ENCODE results near the gene SLC25A23. TPM values are rescaled to one million over a fixed set of nuclear protein-coding genes. Genes with fewer than 3 reads are reported as not detected.

SLC25A23 gene
- total RNA-seq, 1 donor from 2014 or later: 56.5 TPM

DNA sequence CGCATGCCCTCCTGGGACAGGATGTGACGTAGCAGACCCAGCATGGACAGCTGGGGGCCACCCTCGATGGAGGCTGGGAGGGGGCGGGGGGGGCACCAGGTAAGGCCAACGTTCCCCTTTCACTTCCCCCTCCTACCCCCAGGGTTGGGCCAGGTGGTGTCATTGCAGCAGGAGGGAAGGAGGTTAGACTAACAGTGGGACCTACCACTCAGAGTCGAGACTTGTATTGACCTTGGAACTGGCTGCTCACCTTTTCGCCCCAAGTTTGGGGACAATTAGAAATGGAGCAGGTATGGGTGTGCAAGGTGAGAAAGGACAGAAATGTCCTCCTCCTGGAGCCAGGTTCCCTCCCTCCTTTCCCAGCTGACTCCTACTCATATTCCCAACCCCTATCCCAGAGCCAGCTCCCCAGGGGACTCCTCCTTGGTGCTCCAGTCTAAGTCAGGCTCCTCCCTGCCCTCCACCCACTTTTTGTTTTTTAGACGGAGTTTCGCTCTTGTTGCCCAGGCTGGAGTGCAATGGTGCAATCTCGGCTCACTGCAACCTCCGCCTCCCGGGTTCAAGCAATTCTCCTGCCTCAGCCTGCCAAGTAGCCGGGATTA is 17.4 kb downstream of the SLC25A23 start:
- Histone ChIP-seq H3K4me1 (no peaks in the 10 kb centered on the region), H3K27me3 (no peaks in the 10 kb centered on the region), H3K9me3 (no peaks in the 10 kb centered on the region), H3K27ac (no peak overlapping the region), H3K4me3 (no peak overlapping the region), H3K36me3 (peaks cover 3 to 22% of the 10 kb centered on the region in 2 donors)
- no peak for DNase-seq (ENCODE audit: low spot score in 2 of 2)
- intact Hi-C loops (cut with DNase I): no loop called here
- TF ChIP-seq, protein P1, sequence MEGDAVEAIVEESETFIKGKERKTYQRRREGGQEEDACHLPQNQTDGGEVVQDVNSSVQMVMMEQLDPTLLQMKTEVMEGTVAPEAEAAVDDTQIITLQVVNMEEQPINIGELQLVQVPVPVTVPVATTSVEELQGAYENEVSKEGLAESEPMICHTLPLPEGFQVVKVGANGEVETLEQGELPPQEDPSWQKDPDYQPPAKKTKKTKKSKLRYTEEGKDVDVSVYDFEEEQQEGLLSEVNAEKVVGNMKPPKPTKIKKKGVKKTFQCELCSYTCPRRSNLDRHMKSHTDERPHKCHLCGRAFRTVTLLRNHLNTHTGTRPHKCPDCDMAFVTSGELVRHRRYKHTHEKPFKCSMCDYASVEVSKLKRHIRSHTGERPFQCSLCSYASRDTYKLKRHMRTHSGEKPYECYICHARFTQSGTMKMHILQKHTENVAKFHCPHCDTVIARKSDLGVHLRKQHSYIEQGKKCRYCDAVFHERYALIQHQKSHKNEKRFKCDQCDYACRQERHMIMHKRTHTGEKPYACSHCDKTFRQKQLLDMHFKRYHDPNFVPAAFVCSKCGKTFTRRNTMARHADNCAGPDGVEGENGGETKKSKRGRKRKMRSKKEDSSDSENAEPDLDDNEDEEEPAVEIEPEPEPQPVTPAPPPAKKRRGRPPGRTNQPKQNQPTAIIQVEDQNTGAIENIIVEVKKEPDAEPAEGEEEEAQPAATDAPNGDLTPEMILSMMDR (IDR thresholded peaks at IDR 0.05): no peak

DNA sequence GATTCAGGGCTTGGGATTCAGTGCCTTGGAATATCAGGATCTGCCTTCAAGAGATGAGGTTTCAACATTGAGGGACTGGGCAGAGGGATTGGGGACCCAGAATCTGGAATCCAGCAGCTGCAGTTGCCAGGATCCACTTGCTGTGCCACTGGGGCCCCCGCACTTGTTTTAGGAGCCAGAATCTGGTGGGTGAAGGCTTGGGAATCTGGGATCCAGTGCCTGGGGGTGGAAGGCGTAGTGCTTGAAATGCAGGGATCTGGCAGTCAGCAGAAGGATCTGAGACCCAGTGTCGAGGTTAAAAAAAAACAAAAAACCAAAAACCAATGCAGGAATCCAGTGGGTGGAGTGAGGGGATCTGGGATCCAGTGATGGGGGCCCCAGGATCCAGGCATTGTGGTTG is 18.7 kb downstream of the SLC25A23 start:
- intact Hi-C loops (cut with DNase I): no loop called here
- H3K4me3 ChIP-seq: no peak overlapping the region
- no peaks in the 10 kb centered on the region for H3K9me3 ChIP-seq
- TF ChIP-seq, protein P1 (IDR thresholded peaks at IDR 0.05): no peak
- H3K36me3 ChIP-seq: peaks cover 0 to 9% of the 10 kb centered on the region in 2 donors
- no peak for DNase-seq (ENCODE audit: low spot score in 2 of 2)
- no peak overlapping the region for H3K27ac ChIP-seq
- no peaks in the 10 kb centered on the region for H3K27me3 ChIP-seq
- no peaks in the 10 kb centered on the region for H3K4me1 ChIP-seq

DNA sequence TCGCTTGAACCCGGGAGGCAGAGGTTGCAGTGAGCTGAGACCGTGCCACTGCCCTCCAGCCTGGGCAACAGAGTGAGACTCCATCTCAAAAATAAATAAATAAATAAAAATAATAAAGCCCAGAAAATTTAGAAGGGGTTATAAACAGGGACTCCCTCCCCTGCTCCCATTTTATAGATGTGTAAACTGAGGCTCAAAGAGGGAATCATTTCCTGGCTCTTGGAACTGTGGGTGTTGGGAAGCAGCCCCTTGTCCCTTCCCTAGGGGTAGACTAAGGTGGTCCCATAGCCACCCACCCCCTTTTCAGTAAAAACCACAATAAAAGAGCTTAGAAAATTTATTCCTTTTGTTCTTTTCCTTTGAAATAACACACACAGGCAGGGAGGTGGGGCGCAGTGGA is 19.8 kb downstream of the SLC25A23 start:
- Histone ChIP-seq H3K36me3 (no peaks in the 10 kb centered on the region), H3K4me1 (no peaks in the 10 kb centered on the region), H3K27ac (no peak overlapping the region), H3K9me3 (no peaks in the 10 kb centered on the region), H3K4me3 (no peak overlapping the region), H3K27me3 (no peaks in the 10 kb centered on the region)
- TF ChIP-seq, protein P1 (IDR thresholded peaks at IDR 0.05): no peak
- intact Hi-C loops (cut with DNase I): no loop called here
- DNase-seq (ENCODE audit: low spot score in 2 of 2): no peak

DNA sequence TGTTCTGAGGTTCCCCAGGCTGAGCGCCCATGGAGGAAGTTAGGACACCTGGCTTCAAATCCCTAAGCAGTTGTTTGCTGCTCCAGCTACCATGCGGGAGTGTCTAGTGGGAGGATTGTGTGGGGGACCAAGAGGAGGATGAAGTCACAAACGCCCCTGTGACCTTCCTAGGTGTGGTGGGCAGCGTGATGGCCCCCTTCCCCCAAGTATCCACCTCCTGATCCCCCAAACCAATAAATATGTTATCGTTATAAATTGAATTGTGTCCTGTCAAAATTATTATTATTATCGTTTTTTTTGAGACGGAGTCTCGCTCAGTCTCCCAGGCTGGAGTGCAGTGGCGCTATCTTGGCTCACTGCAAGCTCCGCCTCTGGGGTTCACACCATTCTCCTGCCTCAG is 25.9 kb downstream of the SLC25A23 start, which contains the start of gene SLC25A41:
Gene SLC25A41, minus strand, starts transcription at position 101 of the 400 bp plus-strand sequence. Its CDS starts 70 bp downstream, at position 31.
- DNase-seq (ENCODE audit: low spot score in 2 of 2): no peak
- intact Hi-C loops (cut with DNase I): no loop called here
- Histone ChIP-seq H3K4me1 (no peaks in the 10 kb centered on the region), H3K27me3 (no peaks in the 10 kb centered on the region), H3K27ac (no peak within 1 kb of the TSS), H3K36me3 (no peaks in the 10 kb centered on the region), H3K9me3 (no peaks in the 10 kb centered on the region), H3K4me3 (no peak within 1 kb of the TSS)
- TF ChIP-seq, protein P1 (IDR thresholded peaks at IDR 0.05): no peak

DNA sequence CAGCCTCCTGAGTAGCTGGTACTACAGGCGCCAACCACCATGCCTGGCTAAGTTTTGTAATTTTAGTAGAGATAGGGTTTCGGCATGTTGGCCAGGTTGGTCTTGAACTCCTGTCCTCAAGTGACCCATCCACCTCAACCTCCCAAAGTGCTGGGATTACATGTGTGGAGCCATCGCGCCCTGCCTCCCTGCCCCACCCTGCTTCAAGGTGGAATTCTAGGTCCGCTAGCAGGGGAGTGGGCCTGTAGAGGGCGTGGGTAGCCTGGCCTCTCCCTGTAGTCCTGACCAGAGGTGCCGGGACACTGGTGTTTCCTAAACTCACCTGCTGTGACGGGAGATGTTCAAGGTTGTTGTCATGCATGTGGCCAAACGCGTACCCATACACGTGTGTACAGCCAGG is 26.4 kb downstream of the SLC25A23 start:
- no peak overlapping the region for H3K27ac ChIP-seq
- no peaks in the 10 kb centered on the region for H3K9me3 ChIP-seq
- no peaks in the 10 kb centered on the region for H3K4me1 ChIP-seq
- TF ChIP-seq, protein P1 (IDR thresholded peaks at IDR 0.05): no peak
- no peak overlapping the region for H3K4me3 ChIP-seq
- DNase-seq (ENCODE audit: low spot score in 2 of 2): no peak
- no peaks in the 10 kb centered on the region for H3K27me3 ChIP-seq
- intact Hi-C loops (cut with DNase I): no loop called here
- H3K36me3 ChIP-seq: no peaks in the 10 kb centered on the region

DNA sequence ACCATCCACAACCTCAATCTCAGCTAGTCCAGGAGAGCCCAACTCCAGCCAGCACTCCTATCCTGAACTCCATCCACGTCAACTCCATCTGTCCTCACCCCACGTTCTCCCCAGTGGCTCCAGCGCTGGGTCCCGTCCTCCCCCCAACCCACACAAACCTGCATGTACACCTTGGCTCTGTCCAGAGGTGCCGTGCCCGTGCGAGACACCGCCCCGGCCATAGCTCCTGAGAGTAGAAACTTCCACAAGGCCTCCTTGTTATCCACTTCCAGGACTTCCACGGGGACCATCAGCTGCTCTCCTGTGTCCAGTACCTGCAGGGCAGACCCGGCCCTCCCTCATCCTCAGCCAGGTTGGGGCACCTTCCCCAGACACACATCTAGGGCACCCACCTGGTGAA is 27.7 kb downstream of the SLC25A23 start:
- no peak overlapping the region for H3K27ac ChIP-seq
- no peak for DNase-seq (ENCODE audit: low spot score in 2 of 2)
- no peak overlapping the region for H3K4me3 ChIP-seq
- intact Hi-C loops (cut with DNase I): no loop called here
- no peaks in the 10 kb centered on the region for H3K4me1 ChIP-seq
- H3K9me3 ChIP-seq: no peaks in the 10 kb centered on the region
- H3K27me3 ChIP-seq: no peaks in the 10 kb centered on the region
- TF ChIP-seq, protein P1 (IDR thresholded peaks at IDR 0.05): no peak
- H3K36me3 ChIP-seq: no peaks in the 10 kb centered on the region

All from ascending aorta (tissue), 2 donors.